Activated T-helper 9 cell treated with anti-CD3 and anti-CD28 coated beads, Interleukin-2, amount 50 U/mL, for 16 hours (primary cell): ENCODE data around the gene HMCN2.
A peak's percentile ranks its signal among the peaks of the same experiment; 100 is the strongest.

Experiments
- DNase-seq: peaks from one replicate; pipeline ENCODE4 v3.0.0-alpha.2; 2020; ENCODE audit warnings: low read depth

HMCN2 gene, protein sequence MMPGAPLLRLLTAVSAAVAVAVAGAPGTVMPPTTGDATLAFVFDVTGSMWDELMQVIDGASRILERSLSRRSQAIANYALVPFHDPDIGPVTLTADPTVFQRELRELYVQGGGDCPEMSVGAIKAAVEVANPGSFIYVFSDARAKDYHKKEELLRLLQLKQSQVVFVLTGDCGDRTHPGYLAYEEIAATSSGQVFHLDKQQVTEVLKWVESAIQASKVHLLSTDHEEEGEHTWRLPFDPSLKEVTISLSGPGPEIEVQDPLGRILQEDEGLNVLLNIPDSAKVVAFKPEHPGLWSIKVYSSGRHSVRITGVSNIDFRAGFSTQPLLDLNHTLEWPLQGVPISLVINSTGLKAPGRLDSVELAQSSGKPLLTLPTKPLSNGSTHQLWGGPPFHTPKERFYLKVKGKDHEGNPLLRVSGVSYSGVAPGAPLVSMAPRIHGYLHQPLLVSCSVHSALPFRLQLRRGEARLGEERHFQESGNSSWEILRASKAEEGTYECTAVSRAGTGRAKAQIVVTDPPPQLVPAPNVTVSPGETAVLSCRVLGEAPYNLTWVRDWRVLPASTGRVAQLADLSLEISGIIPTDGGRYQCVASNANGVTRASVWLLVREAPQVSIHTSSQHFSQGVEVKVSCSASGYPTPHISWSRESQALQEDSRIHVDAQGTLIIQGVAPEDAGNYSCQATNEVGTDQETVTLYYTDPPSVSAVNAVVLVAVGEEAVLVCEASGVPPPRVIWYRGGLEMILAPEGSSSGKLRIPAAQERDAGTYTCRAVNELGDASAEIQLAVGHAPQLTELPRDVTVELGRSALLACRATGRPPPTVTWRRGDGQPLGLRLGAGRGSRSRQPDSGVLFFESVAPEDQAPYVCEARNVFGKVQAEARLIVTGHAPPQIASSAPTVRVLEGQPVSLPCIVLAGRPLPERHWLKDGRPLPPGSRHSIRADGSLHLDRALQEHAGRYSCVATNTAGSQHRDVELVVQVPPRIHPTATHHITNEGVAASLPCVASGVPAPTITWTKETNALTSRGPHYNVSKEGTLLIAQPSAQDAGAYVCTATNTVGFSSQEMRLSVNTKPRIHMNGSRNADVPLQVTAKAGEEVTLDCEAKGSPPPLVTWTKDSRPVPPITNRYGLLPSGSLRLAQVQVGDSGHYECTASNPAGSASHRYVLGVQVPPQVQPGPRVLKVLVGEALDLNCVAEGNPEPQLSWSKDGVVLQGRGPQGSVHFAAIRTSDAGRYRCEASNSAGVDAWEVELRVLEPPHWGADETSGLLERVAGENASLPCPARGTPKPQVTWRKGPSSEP (N-terminal part only)

DNA sequence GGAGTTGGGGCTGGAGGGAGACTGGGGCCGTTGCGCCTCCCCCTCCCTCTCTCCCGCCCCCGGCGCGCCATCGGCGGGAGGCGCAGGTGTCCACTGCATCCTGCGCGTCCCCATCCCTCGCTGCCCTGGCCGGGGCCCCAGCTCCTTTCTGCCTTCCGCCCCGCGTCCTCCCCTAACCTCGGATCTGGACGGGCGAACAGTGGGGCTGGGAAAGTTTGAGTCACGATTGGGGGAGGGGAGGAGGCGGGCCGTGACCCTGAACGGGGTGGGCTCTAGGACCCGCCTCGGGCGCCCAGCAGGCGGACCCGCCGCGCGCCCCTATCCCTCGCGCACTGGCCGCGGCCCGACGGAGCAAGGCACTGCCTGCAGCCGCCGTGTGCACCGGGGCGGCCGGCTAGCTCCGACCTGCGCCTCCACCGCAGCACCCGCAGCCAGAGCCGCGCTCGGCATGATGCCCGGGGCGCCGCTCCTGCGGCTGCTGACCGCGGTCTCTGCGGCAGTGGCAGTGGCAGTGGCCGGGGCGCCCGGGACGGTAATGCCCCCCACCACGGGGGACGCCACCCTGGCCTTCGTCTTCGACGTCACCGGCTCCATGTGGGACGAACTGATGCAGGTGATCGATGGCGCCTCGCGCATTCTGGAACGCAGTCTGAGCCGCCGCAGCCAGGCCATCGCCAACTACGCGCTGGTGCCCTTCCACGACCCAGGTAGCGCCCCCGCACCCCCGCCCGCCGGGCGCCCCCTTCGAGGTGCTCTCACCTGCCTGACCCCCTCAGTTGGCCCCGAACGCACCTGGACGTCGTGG, at the start of gene HMCN2:
TSS of gene HMCN2 (plus strand) at position 330 of the 805 bp plus-strand sequence. CDS start at position 449, 119 bp downstream.
- no peak for DNase-seq

GRCh38 chr9:130217838-130218237, 47.7 kb upstream of the HMCN2 start:
- no peak for DNase-seq

GRCh38 chr9:130219661-130220096, 45.9 kb upstream of the HMCN2 start:
- DNase-seq = no peak

- DNase-seq = no peak
Measured at GRCh38 chr9:130220352-130220751, 45.2 kb upstream of the HMCN2 start.

DNA sequence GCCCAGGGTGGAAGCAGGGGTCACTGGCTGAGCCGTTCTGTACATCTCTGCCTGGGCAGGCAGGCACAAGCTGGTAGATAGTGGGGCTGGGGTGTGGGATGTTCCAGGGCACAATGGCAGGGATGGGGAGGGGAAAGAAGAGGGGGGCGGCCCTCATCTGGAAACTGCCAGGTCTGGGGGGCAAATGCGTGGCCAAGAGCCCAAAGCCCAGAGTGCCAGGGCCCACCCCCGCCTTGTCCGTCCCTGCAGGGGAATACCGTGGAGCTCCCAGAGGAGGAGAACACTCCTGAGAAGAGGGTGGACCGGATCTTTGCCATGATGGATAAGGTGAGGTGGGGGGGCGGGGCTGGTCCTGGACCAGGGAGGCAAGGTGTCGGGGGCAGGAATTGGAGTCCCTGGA, 42.7 kb upstream of the HMCN2 start:
- no peak for DNase-seq

GRCh38 chr9:130225071-130225470, 40.5 kb upstream of the HMCN2 start:
- DNase-seq = no peak

DNA sequence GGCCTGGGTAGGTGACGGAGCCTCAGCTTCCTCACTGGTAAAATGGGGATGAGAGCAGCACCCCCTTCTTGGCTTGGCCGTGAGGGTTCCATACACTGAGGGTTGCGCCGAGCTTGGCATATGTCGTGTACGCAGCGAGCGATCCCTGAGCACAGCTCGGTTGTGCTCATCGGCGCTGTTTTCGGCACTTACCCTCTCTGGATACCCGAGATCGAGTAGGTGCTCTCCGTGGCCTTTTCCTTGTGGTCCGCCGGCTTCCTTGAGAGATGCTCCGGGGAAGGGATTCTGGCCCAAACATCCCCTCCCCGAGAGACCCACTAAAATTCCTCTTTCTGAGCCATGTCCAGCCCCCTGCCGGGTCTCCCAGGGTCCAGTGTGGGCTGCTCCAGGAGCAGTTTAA, 40.0 kb upstream of the HMCN2 start:
- no peak for DNase-seq

- DNase-seq = no peak
Measured at GRCh38 chr9:130226112-130226511, 39.4 kb upstream of the HMCN2 start.

GRCh38 chr9:130227833-130228232, 37.7 kb upstream of the HMCN2 start:
- no peak for DNase-seq

DNA sequence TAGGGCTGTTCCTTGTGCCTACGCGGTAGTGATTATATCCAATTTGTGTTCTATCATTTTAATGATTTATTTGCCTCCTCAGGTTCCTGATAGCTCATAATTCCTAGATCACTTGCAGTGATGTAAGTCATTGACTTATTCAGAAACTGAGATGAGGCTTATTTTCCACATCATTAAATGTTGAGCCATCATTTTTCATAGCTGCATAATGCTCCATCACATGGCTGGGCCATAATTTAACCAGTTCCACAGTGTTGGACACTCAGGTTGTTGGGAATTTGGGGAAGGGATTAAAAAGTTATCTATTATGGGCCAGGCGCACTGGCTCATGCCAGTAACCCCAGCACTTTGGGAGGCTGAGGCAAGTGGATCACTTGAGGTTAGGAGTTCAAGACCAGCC, 35.8 kb upstream of the HMCN2 start:
- DNase-seq = no peak

- no peak for DNase-seq
Measured at GRCh38 chr9:130230631-130231030, 34.9 kb upstream of the HMCN2 start.

- no peak for DNase-seq
Measured at GRCh38 chr9:130232899-130233586, 32.5 kb upstream of the HMCN2 start.

- no peak for DNase-seq
Measured at GRCh38 chr9:130233587-130233945, 32.0 kb upstream of the HMCN2 start.

- DNase-seq = no peak
Measured at GRCh38 chr9:130234340-130235260, 31.0 kb upstream of the HMCN2 start.

DNA sequence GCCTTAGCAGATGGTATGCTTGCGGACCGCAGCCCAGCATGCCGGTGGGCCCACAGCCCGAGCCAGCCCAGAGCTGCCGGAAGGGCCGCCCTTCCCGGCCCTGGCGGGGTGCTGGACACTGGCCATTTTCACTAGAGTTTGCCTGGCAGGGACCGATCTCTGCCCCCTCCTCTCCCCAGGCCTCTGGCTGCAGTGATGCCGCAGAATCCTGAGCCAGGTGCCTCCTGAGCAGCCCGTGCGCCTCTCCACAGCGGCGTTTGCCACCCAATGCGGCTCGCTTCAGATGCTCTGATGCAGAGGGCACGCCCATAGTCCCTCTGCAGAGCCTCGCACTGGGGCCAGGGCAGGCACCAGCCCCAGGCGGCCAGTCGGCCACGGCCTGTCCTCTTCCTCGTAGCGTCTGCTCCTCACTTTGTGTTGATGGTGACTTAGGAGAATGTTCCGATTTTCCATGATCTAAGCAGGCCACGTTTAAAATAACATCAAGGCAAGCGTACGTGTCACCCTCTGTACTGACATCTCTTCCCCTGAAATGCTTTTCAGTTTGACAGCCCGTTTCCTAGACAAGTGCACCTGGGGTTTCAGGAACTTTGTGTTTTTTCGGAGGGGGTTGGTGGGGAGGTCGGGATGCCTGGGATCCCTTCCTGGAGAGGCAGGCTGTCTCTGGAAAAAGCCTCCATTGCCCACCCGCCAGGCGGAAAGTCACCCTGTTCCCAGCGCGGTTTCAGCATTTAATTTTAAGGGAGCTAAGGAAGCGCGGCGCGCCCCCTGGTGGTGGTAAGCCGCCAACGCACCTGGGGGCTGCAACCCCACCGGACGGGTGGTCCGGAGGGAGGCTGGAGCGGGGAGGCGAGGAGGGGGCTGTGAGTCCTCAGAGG, 29.8 kb upstream of the HMCN2 start:
- peak; percentile 59 for DNase-seq

DNA sequence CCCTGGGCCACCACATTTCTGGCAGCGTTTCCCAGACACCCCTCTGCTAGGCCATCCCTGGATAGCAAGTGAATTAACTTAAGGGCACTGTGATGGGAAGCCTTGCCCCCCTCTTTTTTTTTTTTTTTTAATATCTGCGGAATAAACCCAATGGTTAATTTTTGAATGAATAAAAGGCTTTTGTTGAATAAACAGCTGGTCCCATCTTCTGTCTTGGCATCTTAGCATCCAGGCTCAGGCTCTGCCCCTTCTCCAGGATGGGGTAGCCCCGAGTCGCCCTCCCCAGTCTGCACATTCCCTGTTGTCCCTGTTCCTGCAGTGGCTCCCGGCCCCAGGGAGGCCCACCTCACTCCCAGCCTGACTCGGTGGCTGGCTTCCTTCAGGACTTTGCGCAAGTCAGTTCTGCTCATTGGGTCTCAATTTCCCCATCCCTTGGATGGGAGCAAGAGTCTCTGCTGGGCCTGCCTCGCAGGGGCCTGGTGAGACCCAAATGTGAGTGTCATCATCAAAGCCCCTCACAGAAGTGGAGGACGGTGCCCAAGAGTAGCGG, 29.0 kb upstream of the HMCN2 start:
- DNase-seq = no peak

DNA sequence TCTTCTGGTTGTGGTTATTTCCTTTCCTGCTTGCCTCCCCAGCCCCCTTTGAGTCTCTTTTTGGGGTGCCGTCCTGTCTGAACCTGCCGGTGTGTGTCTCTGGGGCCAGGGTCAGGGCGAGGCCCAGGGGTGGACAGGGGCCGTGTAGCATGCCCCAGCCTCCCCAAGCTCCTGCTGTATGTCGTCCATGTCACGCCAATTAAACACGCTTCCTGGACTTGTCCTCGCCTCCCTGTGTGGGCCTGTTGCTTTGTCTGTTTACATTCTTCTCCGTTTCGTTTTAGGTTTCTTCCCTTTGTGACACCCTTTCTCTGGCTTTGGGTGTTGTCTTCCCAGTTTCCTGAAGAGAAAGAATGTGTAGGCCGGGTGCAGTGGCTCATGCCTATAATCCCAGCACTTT, 28.5 kb upstream of the HMCN2 start:
- no peak for DNase-seq

DNA sequence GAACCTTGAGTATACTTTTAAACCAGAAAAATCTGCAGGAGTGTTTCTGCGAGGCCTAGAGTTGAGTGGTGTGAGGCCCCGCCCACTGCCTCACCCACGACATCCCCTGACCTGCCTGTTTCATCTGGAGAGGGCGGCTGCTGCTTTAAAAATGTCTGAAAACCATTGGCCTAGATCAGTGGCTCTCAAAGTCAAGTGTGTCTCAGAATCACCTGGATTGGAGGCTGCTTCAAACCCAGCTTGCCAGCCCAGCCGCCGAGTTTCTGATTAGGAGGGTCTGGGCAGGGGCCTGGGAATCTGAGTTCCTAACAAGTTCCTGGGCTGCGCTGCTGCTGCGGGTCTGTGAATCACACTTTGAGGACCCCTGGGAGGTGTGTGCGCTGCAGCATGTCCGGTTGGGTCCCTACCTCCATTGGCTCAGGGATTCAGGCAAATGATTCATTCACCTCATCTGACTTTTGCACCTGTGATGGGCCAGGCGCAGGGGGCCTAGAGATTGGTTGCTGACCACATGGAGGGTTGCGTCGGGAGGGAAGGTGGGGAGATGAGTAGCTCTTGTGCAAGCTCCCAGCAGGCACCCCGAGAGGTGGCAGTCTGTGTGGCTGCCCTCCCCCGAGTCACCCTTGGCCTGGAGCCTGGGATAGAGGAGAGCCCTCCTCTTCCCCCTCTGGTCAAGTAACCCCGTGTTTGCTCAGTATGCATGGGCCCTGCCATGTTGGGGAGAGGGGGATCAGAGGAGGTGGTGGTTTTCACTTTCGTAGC, 27.6 kb upstream of the HMCN2 start:
- DNase-seq = no peak
